ENCODE measurements around the gene TMEM245.

GRCh38 chr9:109149089-109149488 is 29.3 kb upstream of the TMEM245 start:
- TF ChIP-seq CTCF (conservative IDR thresholded peaks at IDR 0.05): no peak
- no peak for TF ChIP-seq ZFX (IDR thresholded peaks at IDR 0.05)

All from C4-2B (cell line).